MCF 10A (cell line): ENCODE data around the gene IGFN1. TPM values are rescaled to one million over a fixed set of nuclear protein-coding genes. Genes with fewer than 3 reads are reported as not detected.

Experiments
- BruUV-seq: library from RNA; stranded (reverse); fragments of 400-500 nt; replicated peaks from 2 replicates; lab custom pipeline; 2021; lab: Mats Ljungman, UMichigan
- CTCF ChIA-PET: fragments of 300-600 bp; sonication (Branson Sonifier 250); formaldehyde crosslinking; extraction: SDS; loops from one replicate; lab custom pipeline; 2021; ENCODE audit warnings: antibody characterized with exemption, inconsistent platforms; lab: Yijun Ruan, JAX
- POLR2A ChIA-PET: fragments of 300-600, 350-650 bp; sonication (Branson Sonifier 250); formaldehyde crosslinking; extraction: SDS; loops from one replicate; lab custom pipeline; 2020; ENCODE audit warnings: antibody characterized with exemption, inconsistent platforms; lab: Yijun Ruan, JAX
- DNase-seq: peaks from one replicate; pipeline ENCODE4 v3.0.0-alpha.2; 2018; ENCODE audit not compliant: unreplicated experiment
- H3K27ac Mint-ChIP-seq: one replicate; pipeline ENCODE4 v1.8.0; 2022; ENCODE audit warnings: mild to moderate bottlenecking, low read depth, mixed read lengths; ENCODE audit not compliant: unreplicated experiment
- H3K27me3 Mint-ChIP-seq: one replicate; pipeline ENCODE4 v1.8.0; 2022; ENCODE audit warnings: mixed read lengths; ENCODE audit not compliant: insufficient read depth, unreplicated experiment
- H3K36me3 Mint-ChIP-seq: one replicate; pipeline ENCODE4 v1.8.0; 2022; ENCODE audit warnings: mild to moderate bottlenecking, moderate library complexity, mixed read lengths; ENCODE audit not compliant: insufficient read depth, unreplicated experiment
- H3K4me1 Mint-ChIP-seq: one replicate; pipeline ENCODE4 v1.8.0; 2022; ENCODE audit warnings: mixed read lengths; ENCODE audit not compliant: insufficient read depth, unreplicated experiment
- H3K4me3 Mint-ChIP-seq: one replicate; pipeline ENCODE4 v1.8.0; 2022; ENCODE audit warnings: mild to moderate bottlenecking, moderate library complexity, mixed read lengths; ENCODE audit not compliant: unreplicated experiment
- H3K9me3 Mint-ChIP-seq: one replicate; pipeline ENCODE4 v1.8.0; 2022; ENCODE audit warnings: mixed read lengths; ENCODE audit not compliant: unreplicated experiment
- intact Hi-C: fragments of 100-400 bp; cut with micrococcal nuclease; formaldehyde crosslinking; loops from 2 replicates; pipeline ENCODE4 v1.14.1; 2022
- total RNA-seq: library from RNA; stranded (reverse); gene quantifications from 2 replicates; pipeline ENCODE4 v1.2.3, GENCODE V29; 2022
- TF ChIP-seq, protein P1 (sequence below): fragments of 200-600 bp; IDR thresholded peaks from one replicate; pipeline ENCODE4 v1.8.0; 2022; ENCODE audit warnings: antibody characterized with exemption, mild to moderate bottlenecking; ENCODE audit not compliant: unreplicated experiment

Gene IGFN1
- total RNA-seq, 1 experiment from 2014 or later, result 0.26 TPM

DNA sequence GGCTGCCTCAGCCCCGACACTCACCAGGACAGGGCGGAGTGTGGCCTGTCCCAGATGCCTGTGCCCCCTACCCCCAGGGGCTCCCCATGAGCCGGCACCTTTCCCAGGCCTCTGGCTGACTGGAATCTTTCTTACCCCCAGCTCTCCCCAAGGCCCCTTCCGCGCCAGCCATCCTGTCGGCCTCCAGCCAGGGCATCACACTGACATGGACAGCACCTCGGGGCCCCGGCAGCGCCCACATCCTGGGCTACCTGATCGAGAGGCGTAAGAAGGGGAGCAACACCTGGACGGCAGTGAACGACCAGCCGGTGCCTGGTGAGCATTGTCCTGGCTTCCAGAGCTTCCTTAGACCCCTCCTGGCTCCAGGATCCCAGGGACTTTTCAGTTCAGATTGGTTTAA, 26.5 kb downstream of the IGFN1 start:
- H3K9me3 Mint-ChIP-seq, result no peaks in the 10 kb centered on the region
- DNase-seq, result no peak

DNA sequence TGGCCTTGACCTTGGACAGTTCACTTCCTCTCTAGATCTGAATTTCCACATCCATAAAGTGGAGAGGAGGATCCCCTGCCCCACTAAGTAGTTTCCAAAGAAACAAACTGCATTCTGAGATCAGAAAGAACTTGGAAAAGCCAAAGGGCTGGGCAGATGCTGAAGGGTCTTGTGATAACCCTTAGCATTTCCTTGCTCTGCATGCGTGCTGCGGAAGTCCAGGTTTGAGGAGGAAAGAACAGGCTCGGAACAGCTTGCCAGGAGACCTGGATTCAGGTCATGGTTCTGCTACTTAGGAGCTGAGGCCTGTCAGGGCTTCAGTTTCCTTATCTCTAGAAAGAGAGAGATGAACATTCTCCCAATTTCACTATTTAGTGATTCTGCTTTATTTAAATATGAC, 27.2 kb downstream of the IGFN1 start:
- TF ChIP-seq, protein P1, sequence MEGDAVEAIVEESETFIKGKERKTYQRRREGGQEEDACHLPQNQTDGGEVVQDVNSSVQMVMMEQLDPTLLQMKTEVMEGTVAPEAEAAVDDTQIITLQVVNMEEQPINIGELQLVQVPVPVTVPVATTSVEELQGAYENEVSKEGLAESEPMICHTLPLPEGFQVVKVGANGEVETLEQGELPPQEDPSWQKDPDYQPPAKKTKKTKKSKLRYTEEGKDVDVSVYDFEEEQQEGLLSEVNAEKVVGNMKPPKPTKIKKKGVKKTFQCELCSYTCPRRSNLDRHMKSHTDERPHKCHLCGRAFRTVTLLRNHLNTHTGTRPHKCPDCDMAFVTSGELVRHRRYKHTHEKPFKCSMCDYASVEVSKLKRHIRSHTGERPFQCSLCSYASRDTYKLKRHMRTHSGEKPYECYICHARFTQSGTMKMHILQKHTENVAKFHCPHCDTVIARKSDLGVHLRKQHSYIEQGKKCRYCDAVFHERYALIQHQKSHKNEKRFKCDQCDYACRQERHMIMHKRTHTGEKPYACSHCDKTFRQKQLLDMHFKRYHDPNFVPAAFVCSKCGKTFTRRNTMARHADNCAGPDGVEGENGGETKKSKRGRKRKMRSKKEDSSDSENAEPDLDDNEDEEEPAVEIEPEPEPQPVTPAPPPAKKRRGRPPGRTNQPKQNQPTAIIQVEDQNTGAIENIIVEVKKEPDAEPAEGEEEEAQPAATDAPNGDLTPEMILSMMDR, result no peak
- peaks cover 7% of the 10 kb centered on the region for H3K27me3 Mint-ChIP-seq
- no peak overlapping the region for H3K27ac Mint-ChIP-seq
- H3K36me3 Mint-ChIP-seq, result peaks cover 5% of the 10 kb centered on the region
- BruUV-seq, result no TSS peak
- no peaks in the 10 kb centered on the region for H3K4me1 Mint-ChIP-seq
- no peak overlapping the region for H3K4me3 Mint-ChIP-seq
- no peak for DNase-seq
- intact Hi-C loops, result no loop called here
- H3K9me3 Mint-ChIP-seq, result no peaks in the 10 kb centered on the region
- ChIA-PET CTCF (interaction anchor here (0.7 to 1.9 kb wide), 5 partner anchors 34 to 80 kb away, joined by 3 to 5 read pairs (median 4); partner anchors contain the start of gene TMEM9), POLR2A (interaction anchor here (1.8 kb wide), 1 partner anchor 64 kb away, joined by 5 read pairs; the partner anchor contains the start of gene TMEM9)

More for the DNA sequence above, 26.5 kb downstream of the IGFN1 start:
- BruUV-seq, result no TSS peak
- no peaks in the 10 kb centered on the region for H3K4me1 Mint-ChIP-seq
- TF ChIP-seq, protein P1, result no peak
- CTCF ChIA-PET, result interaction anchor here (0.7 kb wide), 1 partner anchor 80 kb away, joined by 4 read pairs; no protein-coding TSS in a partner anchor
- no peak overlapping the region for H3K4me3 Mint-ChIP-seq
- H3K36me3 Mint-ChIP-seq, result peaks cover 6% of the 10 kb centered on the region
- intact Hi-C loops, result no loop called here
- POLR2A ChIA-PET, result no interaction called here
- H3K27me3 Mint-ChIP-seq, result peaks cover 13% of the 10 kb centered on the region
- H3K27ac Mint-ChIP-seq, result no peak overlapping the region

DNA sequence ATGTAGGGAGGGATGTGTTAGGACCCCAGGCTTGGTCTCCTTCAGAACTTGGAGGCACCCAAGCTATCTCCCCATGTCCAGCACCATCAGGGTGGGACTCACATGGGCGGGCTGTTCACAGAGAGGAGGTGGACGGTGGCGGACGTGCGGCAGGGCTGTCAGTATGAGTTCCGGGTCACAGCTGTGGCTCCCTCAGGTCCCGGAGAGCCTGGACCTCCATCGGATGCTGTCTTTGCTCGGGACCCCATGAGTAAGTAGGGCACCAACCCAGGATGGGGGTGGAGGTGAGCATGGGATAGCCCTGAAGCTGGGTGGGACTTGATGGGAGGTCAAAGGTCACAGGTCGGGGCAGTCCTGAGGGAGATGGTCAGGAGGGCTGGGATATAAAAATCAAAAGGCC, 27.8 kb downstream of the IGFN1 start:
- no TSS peak for BruUV-seq
- no peak overlapping the region for H3K27ac Mint-ChIP-seq
- DNase-seq, result no peak
- ChIA-PET POLR2A (interaction anchor here (1.8 kb wide), 1 partner anchor 64 kb away, joined by 5 read pairs; the partner anchor contains the start of gene TMEM9), CTCF (interaction anchor here (0.5 to 1.9 kb wide), 10 partner anchors 19 to 596 kb away, joined by 3 to 7 read pairs (median 4); partner anchors contain the start of gene TMEM9)
- intact Hi-C loops, result no loop called here
- no peaks in the 10 kb centered on the region for H3K4me1 Mint-ChIP-seq
- TF ChIP-seq, protein P1, result no peak
- H3K36me3 Mint-ChIP-seq, result no peaks in the 10 kb centered on the region
- H3K4me3 Mint-ChIP-seq, result no peak overlapping the region
- H3K9me3 Mint-ChIP-seq, result no peaks in the 10 kb centered on the region
- H3K27me3 Mint-ChIP-seq, result peaks cover 1% of the 10 kb centered on the region

DNA sequence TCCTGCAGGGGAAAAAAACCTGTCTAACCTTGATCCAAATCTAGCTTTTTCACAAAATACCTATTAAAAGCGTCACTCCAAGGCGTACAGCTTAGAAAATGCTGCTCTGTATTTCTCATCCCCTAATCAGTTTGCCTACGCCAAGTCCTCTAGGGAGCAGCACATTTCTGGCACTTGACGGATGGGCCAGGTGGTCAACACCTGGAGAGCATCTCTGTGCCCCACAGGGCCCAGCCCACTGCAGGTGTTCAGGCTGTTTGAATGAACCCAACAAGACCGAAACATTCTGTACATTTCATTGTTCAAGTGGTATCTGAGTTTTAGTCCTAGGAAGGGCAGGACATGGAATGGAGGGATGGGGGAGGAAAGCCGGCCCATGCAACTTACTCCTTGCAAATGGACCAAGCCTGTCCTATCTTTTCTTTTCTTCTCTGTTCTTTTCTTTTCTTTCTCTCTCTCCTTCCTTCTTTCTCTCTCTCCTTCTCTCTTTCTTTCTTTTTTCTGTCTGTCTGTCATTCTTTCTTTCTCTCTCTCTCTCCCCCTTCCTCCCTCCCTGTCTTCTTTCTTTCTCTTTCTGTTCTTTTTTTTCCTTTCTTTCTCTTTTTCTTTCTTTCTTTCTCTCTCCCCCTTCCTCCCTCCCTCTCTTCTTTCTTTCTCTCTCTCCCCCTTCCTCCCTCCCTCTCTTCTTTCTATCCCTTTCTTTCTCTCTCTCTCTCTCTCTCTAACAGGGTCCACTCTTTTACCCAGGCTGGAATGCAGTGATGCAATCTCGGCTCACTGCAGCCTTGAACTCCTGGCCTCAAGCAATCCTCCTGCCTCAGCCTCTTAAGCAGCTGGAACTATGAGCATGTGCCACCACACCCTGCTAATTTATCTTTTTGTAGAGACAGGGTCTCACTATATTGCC, 29.1 kb downstream of the IGFN1 start:
- no peaks in the 10 kb centered on the region for H3K36me3 Mint-ChIP-seq
- no peaks in the 10 kb centered on the region for H3K9me3 Mint-ChIP-seq
- H3K4me1 Mint-ChIP-seq, result no peaks in the 10 kb centered on the region
- TF ChIP-seq, protein P1, result no peak
- H3K4me3 Mint-ChIP-seq, result no peak overlapping the region
- intact Hi-C loops, result loop anchor here (5.0 kb wide), 1 partner anchor 662 kb away; no protein-coding TSS in a partner anchor
- no peak overlapping the region for H3K27ac Mint-ChIP-seq
- ChIA-PET CTCF (interaction anchor here (0.6 to 1.9 kb wide), 10 partner anchors 13 to 198 kb away, joined by 3 to 8 read pairs (median 5); partner anchors contain the start of gene TMEM9), POLR2A (interaction anchor here (1.8 kb wide), 1 partner anchor 65 kb away, joined by 5 read pairs; the partner anchor contains the start of gene TMEM9)
- no peak for DNase-seq
- no TSS peak for BruUV-seq
- no peaks in the 10 kb centered on the region for H3K27me3 Mint-ChIP-seq
